Loucy (cell line): ENCODE results near the gene MAP3K20.

Source experiments
- EZH2phosphoT487 ChIP-seq: fragments of 200-600 bp; IDR thresholded peaks from 2 replicates; pipeline ENCODE4 v1.6.1; 2018; ENCODE audit warnings: antibody characterized with exemption, mild to moderate bottlenecking, moderate library complexity, borderline replicate concordance
- TF ChIP-seq, protein P1 (sequence below): fragments of 200-600 bp; sonication (generic); conservative IDR thresholded peaks from 2 replicates; pipeline ENCODE4 v1.5.1; 2014; ENCODE audit warnings: mild to moderate bottlenecking, antibody characterized with exemption, low read length

DNA sequence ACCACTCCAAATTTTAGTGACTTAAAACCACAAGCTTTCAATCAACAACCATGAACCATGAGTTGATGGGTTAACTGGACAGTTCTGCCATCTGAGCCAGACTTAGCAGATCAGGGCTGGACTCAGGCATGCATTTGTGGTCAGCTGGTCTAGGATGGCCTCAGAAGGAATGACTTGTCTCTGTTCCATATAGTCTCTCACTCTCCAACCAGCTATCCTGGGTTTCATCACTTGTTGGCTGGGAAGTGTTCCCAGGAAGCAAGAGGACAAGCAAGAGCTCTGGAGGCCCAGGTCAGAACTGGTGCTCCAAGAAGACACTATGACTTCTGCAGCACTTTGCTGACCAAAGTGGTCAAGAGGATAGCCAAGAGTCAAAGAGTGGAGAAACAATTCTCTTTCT lies 17.5 kb upstream of the MAP3K20 start:
- TF ChIP-seq, protein P1, sequence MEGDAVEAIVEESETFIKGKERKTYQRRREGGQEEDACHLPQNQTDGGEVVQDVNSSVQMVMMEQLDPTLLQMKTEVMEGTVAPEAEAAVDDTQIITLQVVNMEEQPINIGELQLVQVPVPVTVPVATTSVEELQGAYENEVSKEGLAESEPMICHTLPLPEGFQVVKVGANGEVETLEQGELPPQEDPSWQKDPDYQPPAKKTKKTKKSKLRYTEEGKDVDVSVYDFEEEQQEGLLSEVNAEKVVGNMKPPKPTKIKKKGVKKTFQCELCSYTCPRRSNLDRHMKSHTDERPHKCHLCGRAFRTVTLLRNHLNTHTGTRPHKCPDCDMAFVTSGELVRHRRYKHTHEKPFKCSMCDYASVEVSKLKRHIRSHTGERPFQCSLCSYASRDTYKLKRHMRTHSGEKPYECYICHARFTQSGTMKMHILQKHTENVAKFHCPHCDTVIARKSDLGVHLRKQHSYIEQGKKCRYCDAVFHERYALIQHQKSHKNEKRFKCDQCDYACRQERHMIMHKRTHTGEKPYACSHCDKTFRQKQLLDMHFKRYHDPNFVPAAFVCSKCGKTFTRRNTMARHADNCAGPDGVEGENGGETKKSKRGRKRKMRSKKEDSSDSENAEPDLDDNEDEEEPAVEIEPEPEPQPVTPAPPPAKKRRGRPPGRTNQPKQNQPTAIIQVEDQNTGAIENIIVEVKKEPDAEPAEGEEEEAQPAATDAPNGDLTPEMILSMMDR = no peak
- TF ChIP-seq EZH2phosphoT487 = no peak
